ENCODE data around the gene CCDC15.

- no peak for TF ChIP-seq CTCF (IDR thresholded peaks at IDR 0.05; ENCODE audit: low read length)
- no peak for TF ChIP-seq EZH2 (IDR thresholded peaks at IDR 0.05; ENCODE audit: borderline replicate concordance, low read length)
Observed at GRCh38 chr11:124941703-124942102, 12.3 kb upstream of the CCDC15 start.
